ENCODE data around the gene HMGN3. TPM values are rescaled to one million over a fixed set of nuclear protein-coding genes. Genes with fewer than 3 reads are reported as not detected.

HMGN3 gene
- total and polyA plus RNA-seq, 2 experiments from 2014 or later = 129 to 266 TPM

- no peak for DNase-seq (ENCODE audit: low spot score)
- Histone ChIP-seq H3K9me2 (replicated peaks; ENCODE audit: insufficient read depth) (no peaks in the 10 kb centered on the region), H3K9me3 (ENCODE audit: low read depth) (no peaks in the 10 kb centered on the region), H3K36me3 (replicated peaks; ENCODE audit: insufficient read depth, low read depth) (no peaks in the 10 kb centered on the region), H3K4me2 (peak overlapping the region; percentile 41), H3K27ac (no peak overlapping the region), H3K4me1 (ENCODE audit: insufficient read depth) (peaks cover 20% of the 10 kb centered on the region), H3K4me3 (no peak overlapping the region), H4K20me1 (ENCODE audit: insufficient read depth, poor library complexity, severe bottlenecking) (no peaks in the 10 kb centered on the region), H3K79me2 (peaks cover 97% of the 10 kb centered on the region), H2AFZ (no peak overlapping the region), H3K27me3 (no peaks in the 10 kb centered on the region)
- 83% methylated on average over 4 of the region's 4 CpGs for WGBS (ENCODE audit: low lambda C conversion rate, missing lambda C conversion rate)
- TF ChIP-seq, protein P1, sequence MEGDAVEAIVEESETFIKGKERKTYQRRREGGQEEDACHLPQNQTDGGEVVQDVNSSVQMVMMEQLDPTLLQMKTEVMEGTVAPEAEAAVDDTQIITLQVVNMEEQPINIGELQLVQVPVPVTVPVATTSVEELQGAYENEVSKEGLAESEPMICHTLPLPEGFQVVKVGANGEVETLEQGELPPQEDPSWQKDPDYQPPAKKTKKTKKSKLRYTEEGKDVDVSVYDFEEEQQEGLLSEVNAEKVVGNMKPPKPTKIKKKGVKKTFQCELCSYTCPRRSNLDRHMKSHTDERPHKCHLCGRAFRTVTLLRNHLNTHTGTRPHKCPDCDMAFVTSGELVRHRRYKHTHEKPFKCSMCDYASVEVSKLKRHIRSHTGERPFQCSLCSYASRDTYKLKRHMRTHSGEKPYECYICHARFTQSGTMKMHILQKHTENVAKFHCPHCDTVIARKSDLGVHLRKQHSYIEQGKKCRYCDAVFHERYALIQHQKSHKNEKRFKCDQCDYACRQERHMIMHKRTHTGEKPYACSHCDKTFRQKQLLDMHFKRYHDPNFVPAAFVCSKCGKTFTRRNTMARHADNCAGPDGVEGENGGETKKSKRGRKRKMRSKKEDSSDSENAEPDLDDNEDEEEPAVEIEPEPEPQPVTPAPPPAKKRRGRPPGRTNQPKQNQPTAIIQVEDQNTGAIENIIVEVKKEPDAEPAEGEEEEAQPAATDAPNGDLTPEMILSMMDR (IDR thresholded peaks at IDR 0.05; ENCODE audit: poor library complexity) = no peak
- TF ChIP-seq EZH2phosphoT487 (IDR thresholded peaks at IDR 0.05; ENCODE audit: low read depth, severe bottlenecking, unreplicated experiment) = no peak
- TF ChIP-seq EZH2 (IDR thresholded peaks at IDR 0.05; ENCODE audit: borderline replicate concordance) = no peak
Observed at GRCh38 chr6:79225717-79226599, 8.5 kb downstream of the HMGN3 start.

- no peak overlapping the region for H3K4me3 ChIP-seq
- TF ChIP-seq, protein P1 (IDR thresholded peaks at IDR 0.05; ENCODE audit: poor library complexity) = no peak
- TF ChIP-seq EZH2phosphoT487 (IDR thresholded peaks at IDR 0.05; ENCODE audit: low read depth, severe bottlenecking, unreplicated experiment) (no peak), EZH2 (IDR thresholded peaks at IDR 0.05; ENCODE audit: borderline replicate concordance) (no peak)
- peaks cover 97% of the 10 kb centered on the region for H3K79me2 ChIP-seq
- peak overlapping the region; percentile 13 for H3K27ac ChIP-seq
- 87% methylated on average over 3 of the region's 3 CpGs for WGBS (ENCODE audit: low lambda C conversion rate, missing lambda C conversion rate)
- H3K4me2 ChIP-seq = peak overlapping the region; percentile 34
- no peaks in the 10 kb centered on the region for H4K20me1 ChIP-seq (ENCODE audit: insufficient read depth, poor library complexity, severe bottlenecking)
- DNase-seq (ENCODE audit: low spot score) = no peak
- H3K9me3 ChIP-seq (ENCODE audit: low read depth) = no peaks in the 10 kb centered on the region
- H3K4me1 ChIP-seq (ENCODE audit: insufficient read depth) = peaks cover 20% of the 10 kb centered on the region
- no peaks in the 10 kb centered on the region for H3K27me3 ChIP-seq
- no peaks in the 10 kb centered on the region for H3K9me2 ChIP-seq (replicated peaks; ENCODE audit: insufficient read depth)
- no peak overlapping the region for H2AFZ ChIP-seq
- H3K36me3 ChIP-seq (replicated peaks; ENCODE audit: insufficient read depth, low read depth) = no peaks in the 10 kb centered on the region
Observed at GRCh38 chr6:79223611-79224404, 10.7 kb downstream of the HMGN3 start.

GRCh38 chr6:79215213-79215824, 19.2 kb downstream of the HMGN3 start:
- no peak for DNase-seq (ENCODE audit: low spot score)
- TF ChIP-seq EZH2phosphoT487 (IDR thresholded peaks at IDR 0.05; ENCODE audit: low read depth, severe bottlenecking, unreplicated experiment) (no peak), EZH2 (IDR thresholded peaks at IDR 0.05; ENCODE audit: borderline replicate concordance) (no peak)
- TF ChIP-seq, protein P1 (IDR thresholded peaks at IDR 0.05; ENCODE audit: poor library complexity) = no peak
- peaks cover 75% of the 10 kb centered on the region for H3K79me2 ChIP-seq
- H3K27ac ChIP-seq = no peak overlapping the region
- H3K4me1 ChIP-seq (ENCODE audit: insufficient read depth) = peaks cover 12% of the 10 kb centered on the region
- no peaks in the 10 kb centered on the region for H3K36me3 ChIP-seq (replicated peaks; ENCODE audit: insufficient read depth, low read depth)
- H2AFZ ChIP-seq = no peak overlapping the region
- no peaks in the 10 kb centered on the region for H3K27me3 ChIP-seq
- no peak overlapping the region for H3K4me3 ChIP-seq
- H3K9me2 ChIP-seq (replicated peaks; ENCODE audit: insufficient read depth) = no peaks in the 10 kb centered on the region
- peaks cover 4% of the 10 kb centered on the region for H4K20me1 ChIP-seq (ENCODE audit: insufficient read depth, poor library complexity, severe bottlenecking)
- no peaks in the 10 kb centered on the region for H3K9me3 ChIP-seq (ENCODE audit: low read depth)
- 34% methylated on average over 3 of the region's 3 CpGs for WGBS (ENCODE audit: low lambda C conversion rate, missing lambda C conversion rate)
- H3K4me2 ChIP-seq = peak overlapping the region; percentile 54
